CD4-positive, alpha-beta T cell treated with Interleukin-15 for 1 hour (primary cell): ENCODE results near the gene CDK17.
"Not testable (repeated sequence)": the region's sequence is repeated elsewhere in the genome, so short reads cannot be mapped to it uniquely, and the experiment has no call there.

Experiments used
- DNase-seq: peaks from one replicate; pipeline ENCODE4 v3.0.0-alpha.2; 2020

Gene CDK17

GRCh38 chr12:96350982-96351381 lies 49.3 kb downstream of the CDK17 start:
- DNase-seq: no peak

GRCh38 chr12:96347130-96347699 lies 53.0 kb downstream of the CDK17 start:
- no peak for DNase-seq

- not testable (repeated sequence) for DNase-seq
These were observed 53.5 kb downstream of the CDK17 start for GRCh38 chr12:96346716-96347115.

GRCh38 chr12:96344124-96344695 lies 56.0 kb downstream of the CDK17 start:
- DNase-seq: no peak

- DNase-seq: no peak
These were observed 56.8 kb downstream of the CDK17 start for GRCh38 chr12:96343347-96343954.

- DNase-seq: not testable (repeated sequence)
These were observed 60.6 kb downstream of the CDK17 start for GRCh38 chr12:96339666-96340065.

GRCh38 chr12:96338852-96339471 lies 61.3 kb downstream of the CDK17 start:
- no peak for DNase-seq

- DNase-seq: no peak
These were observed 62.3 kb downstream of the CDK17 start for GRCh38 chr12:96337953-96338352.

GRCh38 chr12:96336489-96336888 lies 63.8 kb downstream of the CDK17 start:
- DNase-seq: no peak

GRCh38 chr12:96335270-96335669 lies 65.0 kb downstream of the CDK17 start:
- no peak for DNase-seq

- no peak for DNase-seq
These were observed 65.7 kb downstream of the CDK17 start for GRCh38 chr12:96334502-96334901.

- no peak for DNase-seq
These were observed 70.7 kb downstream of the CDK17 start for GRCh38 chr12:96329545-96329944.

GRCh38 chr12:96329018-96329417 lies 71.2 kb downstream of the CDK17 start:
- DNase-seq: no peak

- DNase-seq: no peak
These were observed 72.3 kb downstream of the CDK17 start for GRCh38 chr12:96327889-96328288.

GRCh38 chr12:96327346-96327745 lies 72.9 kb downstream of the CDK17 start:
- DNase-seq: no peak

GRCh38 chr12:96326628-96327227 lies 73.5 kb downstream of the CDK17 start:
- no peak for DNase-seq

GRCh38 chr12:96323906-96324305 lies 76.3 kb downstream of the CDK17 start:
- DNase-seq: no peak

GRCh38 chr12:96322720-96323119 lies 77.5 kb downstream of the CDK17 start:
- no peak for DNase-seq

GRCh38 chr12:96321941-96322340 lies 78.3 kb downstream of the CDK17 start:
- DNase-seq: no peak

GRCh38 chr12:96317801-96318200 lies 82.4 kb downstream of the CDK17 start:
- DNase-seq: not testable (repeated sequence)

- not testable (repeated sequence) for DNase-seq
These were observed 84.3 kb downstream of the CDK17 start for GRCh38 chr12:96315741-96316481.

GRCh38 chr12:96314723-96315122 lies 85.5 kb downstream of the CDK17 start:
- DNase-seq: no peak

GRCh38 chr12:96313606-96314005 lies 86.6 kb downstream of the CDK17 start:
- no peak for DNase-seq
